K562 (cell line): ENCODE data around the gene WHAMM. TPM values are rescaled to one million over a fixed set of nuclear protein-coding genes. Genes with fewer than 3 reads are reported as not detected.

Experiments used
- ATAC-seq: fragments of 200-7000 bp; cut with Tn5 transposase; 3 replicates; pipeline ENCODE4 v1.9.1; 2020; ENCODE audit warnings: moderate library complexity
- BruUV-seq: library from RNA; stranded (reverse); fragments of 400-500 nt; replicated peaks from 2 replicates; lab custom pipeline; 2021; lab: Mats Ljungman, UMichigan
- CTCF ChIA-PET: fragments of 300-600 bp; formaldehyde crosslinking; extraction: SDS; loops from one replicate; lab custom pipeline; 2021; ENCODE audit warnings: low intra/inter-chr PET ratio; lab: Yijun Ruan, JAX
- POLR2A ChIA-PET: fragments of 300-600, 350-650 bp; sonication (Branson Sonifier 250); formaldehyde crosslinking; extraction: SDS; loops from one replicate; lab custom pipeline; 2021; ENCODE audit warnings: antibody characterized with exemption, inconsistent platforms; lab: Yijun Ruan, JAX
- DNase-seq, 4 experiments: peaks; one replicate each; pipeline versions ENCODE4 v3.0.0 to v3.0.0-alpha.2; 2011 to 2018; ENCODE audit warnings: low spot score in 3 of 4, mixed read lengths in 3 of 4; ENCODE audit errors: extremely low read depth in 1 of 4
- FAIRE-seq: peaks from 2 replicates; lab custom pipeline; 2011; peaks lifted over from hg19 to GRCh38; lab: Jason Lieb, UNC
- H2AFZ ChIP-seq: 2 replicates; pipeline ENCODE4 v1.6.0; 2011; ENCODE audit warnings: low read depth, low read length, control low read depth, inconsistent platforms
- H3K27ac ChIP-seq: fragments of 200-600 bp; 3 replicates; pipeline ENCODE4 v1.8.0; 2011; ENCODE audit warnings: low read depth, mild to moderate bottlenecking, control low read depth, inconsistent platforms, low read length, moderate library complexity, mixed read lengths; ENCODE audit errors: extremely low read depth
- H3K27me3 ChIP-seq, 2 experiments: fragments of 300-600 bp in 1 of 2; 2 replicates in 1 of 2; 3 replicates in 1 of 2; pipeline versions ENCODE4 v1.6.0 to v1.8.0; 2011; ENCODE audit warnings: inconsistent platforms in 2 of 2, low read length in 2 of 2, mild to moderate bottlenecking in 1 of 2, mixed read lengths in 1 of 2, moderate library complexity in 1 of 2; ENCODE audit not compliant: control insufficient read depth in 2 of 2, insufficient read depth in 2 of 2
- H3K36me3 ChIP-seq: fragments of 300-600 bp; 3 replicates; pipeline ENCODE4 v1.8.0; 2011; ENCODE audit warnings: mild to moderate bottlenecking, low read length, inconsistent platforms; ENCODE audit not compliant: control insufficient read depth, insufficient read depth
- H3K4me1 ChIP-seq, 2 experiments: fragments of 200-600 bp in 1 of 2; replicated peaks in 1 of 2; 2 replicates in 1 of 2; 3 replicates in 1 of 2; pipeline versions ENCODE4 v1.5.1 to v1.8.0; 2011; ENCODE audit warnings: inconsistent platforms in 2 of 2, low read length in 2 of 2, mild to moderate bottlenecking in 1 of 2, mixed read lengths in 1 of 2, moderate library complexity in 1 of 2; ENCODE audit not compliant: control insufficient read depth in 2 of 2, insufficient read depth in 2 of 2
- H3K4me2 ChIP-seq: 2 replicates; pipeline ENCODE4 v1.6.1; 2011; ENCODE audit warnings: low read length, control low read depth, inconsistent platforms, mixed read lengths; ENCODE audit not compliant: insufficient read depth
- H3K4me3 ChIP-seq: fragments of 200-600 bp; sonication (generic), shearing (Covaris generic); 2 replicates; pipeline ENCODE4 v1.5.1; 2016; ENCODE audit warnings: control low read depth, inconsistent platforms
- H3K79me2 ChIP-seq: fragments of 200-600 bp; 3 replicates; pipeline ENCODE4 v1.8.0; 2011; ENCODE audit warnings: low read length, inconsistent platforms; ENCODE audit not compliant: control insufficient read depth, insufficient read depth
- H3K9ac ChIP-seq, 2 experiments: 2 replicates each; pipeline versions ENCODE4 v1.6.0 to v1.6.1; 2011; ENCODE audit warnings: low read depth in 2 of 2, low read length in 2 of 2, control low read depth in 1 of 2, inconsistent platforms in 1 of 2, mild to moderate bottlenecking in 1 of 2, mixed read lengths in 1 of 2; ENCODE audit not compliant: insufficient read depth in 1 of 2
- H3K9me1 ChIP-seq: one replicate; pipeline ENCODE4 v1.6.0; 2011; ENCODE audit warnings: inconsistent platforms, mild to moderate bottlenecking, low read length, moderate library complexity; ENCODE audit not compliant: control insufficient read depth, insufficient read depth
- H3K9me3 ChIP-seq: replicated peaks from 2 replicates; pipeline ENCODE4 v1.5.1; 2011; ENCODE audit warnings: low read depth, low read length, inconsistent platforms; ENCODE audit not compliant: control insufficient read depth, insufficient read depth
- H4K20me1 ChIP-seq: replicated peaks from 2 replicates; pipeline ENCODE4 v1.6.1; 2011; ENCODE audit warnings: low read length, inconsistent platforms, mixed read lengths; ENCODE audit not compliant: control insufficient read depth, insufficient read depth
- BMI1 ChIP-seq: fragments of 150-350 bp; IDR thresholded peaks from 2 replicates; pipeline ENCODE4 v1.6.1; 2014; ENCODE audit warnings: low read length
- FOXP1 ChIP-seq: sonication (generic); formaldehyde crosslinking; IDR thresholded peaks from 2 replicates; pipeline ENCODE4 v1.8.0; 2022; ENCODE audit warnings: mild to moderate bottlenecking, missing genetic modification reagents
- HDAC1 ChIP-seq, 2 experiments: fragments of 450-650 bp; IDR thresholded peaks; 2 replicates each; pipeline ENCODE4 v1.6.1; 2016 to 2017; ENCODE audit warnings: inconsistent platforms in 1 of 2, mild to moderate bottlenecking in 1 of 2, moderate library complexity in 1 of 2
- MIER1 ChIP-seq: fragments of 450-650 bp; IDR thresholded peaks from 2 replicates; pipeline ENCODE4 v1.6.1; 2016; ENCODE audit warnings: antibody characterized with exemption, mild to moderate bottlenecking, low read depth
- ZNF77 ChIP-seq: fragments of 250-450 bp; sonication (Bioruptor Pico); IDR thresholded peaks from 2 replicates; pipeline ENCODE4 v1.5.0; 2020
- WGBS: fragments of 100-300 bp; shearing (Covaris generic); methylation state at CpG from one replicate; pipeline ENCODE4 v1.1.6; 2016; ENCODE audit warnings: low coverage, mixed read lengths; ENCODE audit not compliant: insufficient coverage; ENCODE audit errors: missing lambda C conversion rate; 5-methylcytosine and 5-hydroxymethylcytosine counted together
- in situ Hi-C: fragments of 300-500 bp; cut with MboI; formaldehyde crosslinking; loops from 4 replicates; pipeline ENCODE4 v1.15.0; 2018; ENCODE audit warnings: inconsistent platforms, mixed read lengths
- intact Hi-C: fragments of 100-400 bp; cut with micrococcal nuclease; formaldehyde crosslinking; loops from 2 replicates; pipeline ENCODE4 v1.14.2; 2022
- polyA plus RNA-seq, 8 experiments: library from polyadenylated mRNA; depleted of rRNA in 4 of 8; stranded (reverse) in 5 of 8; unstranded in 3 of 8; fragments of >200 nt; fragmentation: Nextera tagmentation in 2 of 8; fragmentation: Illumina TruSeq in 1 of 8; extraction: Ambion mirVana in 2 of 8; extraction: Trizol in 1 of 8; gene quantifications; 2 replicates each; pipeline versions ENCODE4 v1.2.1 to v1.2.3, GENCODE V29; 2011 to 2014; ENCODE audit warnings: inconsistent platforms in 1 of 8, missing spikeins in 1 of 8
- total RNA-seq, 7 experiments: library from RNA; depleted of rRNA in 6 of 7; stranded (reverse); fragments of >200 nt in 6 of 7; fragmentation: Illumina TruSeq in 2 of 7; extraction: Trizol in 2 of 7; gene quantifications; 2 replicates each; pipeline versions ENCODE4 v1.2.1 to v1.2.3, GENCODE V29; 2011 to 2021; ENCODE audit warnings: low replicate concordance in 1 of 7
- TF ChIP-seq, protein P1 (sequence below): fragments of 250-450 bp; sonication (Bioruptor Pico); IDR thresholded peaks from 2 replicates; pipeline ENCODE4 v1.8.0; 2022; ENCODE audit warnings: inconsistent platforms, mild to moderate bottlenecking, moderate library complexity, borderline replicate concordance
- TF ChIP-seq, protein P2 (sequence below): fragments of 450-650 bp; IDR thresholded peaks from 2 replicates; pipeline ENCODE4 v1.6.1; 2016; ENCODE audit warnings: missing biosample characterization, missing genetic modification characterization

Gene WHAMM
- total and polyA plus RNA-seq, 9 of the 15 experiments (the other 6 are each of a cell fraction or from before 2014, with no cell fraction given), result 2.0 to 4.8 (median 3.6) TPM

DNA sequence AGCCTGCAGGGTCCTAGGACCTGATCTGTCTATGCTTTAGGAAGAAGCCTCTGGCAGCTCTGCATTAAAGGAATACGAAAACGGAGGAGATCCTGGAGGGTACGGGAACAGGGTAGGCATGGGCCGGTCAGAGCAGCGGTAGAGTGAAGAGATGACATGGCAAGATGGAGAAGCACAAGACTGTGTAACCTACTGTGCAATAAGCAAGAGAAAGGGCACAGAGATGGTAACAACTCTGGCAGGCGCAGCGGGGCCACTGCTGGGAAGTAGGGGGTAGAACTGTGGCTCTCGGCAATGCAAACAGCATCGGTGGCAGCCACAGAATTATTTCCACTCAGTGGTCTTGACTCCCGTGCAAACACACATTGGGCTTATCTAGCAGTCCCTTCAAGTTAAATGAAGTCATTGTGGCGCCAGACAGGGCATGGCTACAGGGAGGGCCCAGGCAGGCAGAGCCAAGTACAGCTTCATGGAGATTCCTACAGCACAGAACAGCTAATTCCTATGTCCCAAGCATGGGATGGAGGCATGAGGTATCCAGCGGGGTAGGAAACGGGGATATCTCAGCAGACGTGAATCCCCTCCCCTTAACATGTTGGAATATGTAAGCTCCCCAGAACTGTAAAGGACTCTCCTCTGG is 28.8 kb downstream of the WHAMM start:
- no peaks in the 10 kb centered on the region for H4K20me1 ChIP-seq
- no peak overlapping the region for H3K4me2 ChIP-seq
- ChIA-PET CTCF (no interaction called here), POLR2A (interaction anchor here (0.6 to 3.4 kb wide), 4 partner anchors 10 to 1794 kb away, joined by 3 to 14 read pairs (median 3); no protein-coding TSS in a partner anchor)
- H3K9me1 ChIP-seq, result no peaks in the 10 kb centered on the region
- no peaks in the 10 kb centered on the region for H3K27me3 ChIP-seq
- H3K9ac ChIP-seq, result no peak overlapping the region
- no peak overlapping the region for H2AFZ ChIP-seq
- intact Hi-C loops (no loop called here), in situ Hi-C loops (no loop called here)
- no peaks in the 10 kb centered on the region for H3K79me2 ChIP-seq
- no peak for TF ChIP-seq MIER1
- no peak for TF ChIP-seq HDAC1 (IDR thresholded peaks at IDR 0.05)
- TF ChIP-seq, protein P1, sequence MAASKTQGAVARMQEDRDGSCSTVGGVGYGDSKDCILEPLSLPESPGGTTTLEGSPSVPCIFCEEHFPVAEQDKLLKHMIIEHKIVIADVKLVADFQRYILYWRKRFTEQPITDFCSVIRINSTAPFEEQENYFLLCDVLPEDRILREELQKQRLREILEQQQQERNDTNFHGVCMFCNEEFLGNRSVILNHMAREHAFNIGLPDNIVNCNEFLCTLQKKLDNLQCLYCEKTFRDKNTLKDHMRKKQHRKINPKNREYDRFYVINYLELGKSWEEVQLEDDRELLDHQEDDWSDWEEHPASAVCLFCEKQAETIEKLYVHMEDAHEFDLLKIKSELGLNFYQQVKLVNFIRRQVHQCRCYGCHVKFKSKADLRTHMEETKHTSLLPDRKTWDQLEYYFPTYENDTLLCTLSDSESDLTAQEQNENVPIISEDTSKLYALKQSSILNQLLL, result no peak
- TF ChIP-seq ZNF77 (CRISPR knock-in tag), result no peak
- no peak for TF ChIP-seq FOXP1 (CRISPR knock-in tag)
- no peak for TF ChIP-seq BMI1
- TF ChIP-seq, protein P2, sequence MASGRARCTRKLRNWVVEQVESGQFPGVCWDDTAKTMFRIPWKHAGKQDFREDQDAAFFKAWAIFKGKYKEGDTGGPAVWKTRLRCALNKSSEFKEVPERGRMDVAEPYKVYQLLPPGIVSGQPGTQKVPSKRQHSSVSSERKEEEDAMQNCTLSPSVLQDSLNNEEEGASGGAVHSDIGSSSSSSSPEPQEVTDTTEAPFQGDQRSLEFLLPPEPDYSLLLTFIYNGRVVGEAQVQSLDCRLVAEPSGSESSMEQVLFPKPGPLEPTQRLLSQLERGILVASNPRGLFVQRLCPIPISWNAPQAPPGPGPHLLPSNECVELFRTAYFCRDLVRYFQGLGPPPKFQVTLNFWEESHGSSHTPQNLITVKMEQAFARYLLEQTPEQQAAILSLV, result no peak
- BruUV-seq, result no TSS peak
- H3K9me3 ChIP-seq, result no peaks in the 10 kb centered on the region
- H3K27ac ChIP-seq, result no peak overlapping the region
- DNase-seq (peak in 1 of 4 experiments; percentile 2), ATAC-seq (peak; percentile 48), FAIRE-seq (no peak)
- no peak overlapping the region for H3K4me3 ChIP-seq
- no peaks in the 10 kb centered on the region for H3K4me1 ChIP-seq
- H3K36me3 ChIP-seq, result peaks cover 24% of the 10 kb centered on the region; the same call in 2 of the 3 replicates
- WGBS, result 76% methylated on average over 11 of the region's 14 CpGs
